ENCODE measurements around the gene ZFP62. TPM values are rescaled to one million over a fixed set of nuclear protein-coding genes. Genes with fewer than 3 reads are reported as not detected.

ZFP62 gene
- total RNA-seq, 4 donors from 2014 or later: 8.5 to 43.6 (median 34.6) TPM

DNA sequence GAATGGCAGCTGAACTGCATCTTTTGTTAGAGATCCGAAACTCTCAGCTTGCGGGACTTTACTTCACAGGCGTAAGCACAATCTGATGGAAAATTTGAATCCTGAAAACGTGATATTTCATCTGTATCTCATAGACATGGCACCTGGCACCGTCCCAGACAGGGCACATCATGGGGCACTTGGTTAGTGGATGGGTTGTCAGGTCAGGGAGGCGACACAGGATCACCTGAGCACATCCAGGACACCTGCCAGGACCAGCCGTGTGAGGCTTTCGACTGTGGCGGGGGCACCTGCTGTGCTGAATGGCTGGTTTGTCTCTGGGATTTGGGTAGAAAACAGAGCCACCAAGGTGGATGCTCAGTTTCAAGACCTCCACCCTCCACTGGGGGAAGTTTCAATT lies 11.3 kb upstream of the ZFP62 start:
- H3K27ac ChIP-seq: no peak overlapping the region
- no peaks in the 10 kb centered on the region for H3K36me3 ChIP-seq
- H3K4me1 ChIP-seq: no peaks in the 10 kb centered on the region
- no peak overlapping the region for H3K4me3 ChIP-seq
- no peak for DNase-seq
- intact Hi-C loops (cut with DNase I; ENCODE audit: low total_unique reads): no loop called here
- H3K9me3 ChIP-seq: no peaks in the 10 kb centered on the region
- TF ChIP-seq, protein P1, sequence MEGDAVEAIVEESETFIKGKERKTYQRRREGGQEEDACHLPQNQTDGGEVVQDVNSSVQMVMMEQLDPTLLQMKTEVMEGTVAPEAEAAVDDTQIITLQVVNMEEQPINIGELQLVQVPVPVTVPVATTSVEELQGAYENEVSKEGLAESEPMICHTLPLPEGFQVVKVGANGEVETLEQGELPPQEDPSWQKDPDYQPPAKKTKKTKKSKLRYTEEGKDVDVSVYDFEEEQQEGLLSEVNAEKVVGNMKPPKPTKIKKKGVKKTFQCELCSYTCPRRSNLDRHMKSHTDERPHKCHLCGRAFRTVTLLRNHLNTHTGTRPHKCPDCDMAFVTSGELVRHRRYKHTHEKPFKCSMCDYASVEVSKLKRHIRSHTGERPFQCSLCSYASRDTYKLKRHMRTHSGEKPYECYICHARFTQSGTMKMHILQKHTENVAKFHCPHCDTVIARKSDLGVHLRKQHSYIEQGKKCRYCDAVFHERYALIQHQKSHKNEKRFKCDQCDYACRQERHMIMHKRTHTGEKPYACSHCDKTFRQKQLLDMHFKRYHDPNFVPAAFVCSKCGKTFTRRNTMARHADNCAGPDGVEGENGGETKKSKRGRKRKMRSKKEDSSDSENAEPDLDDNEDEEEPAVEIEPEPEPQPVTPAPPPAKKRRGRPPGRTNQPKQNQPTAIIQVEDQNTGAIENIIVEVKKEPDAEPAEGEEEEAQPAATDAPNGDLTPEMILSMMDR (IDR thresholded peaks at IDR 0.05): no peak
- no peak for TF ChIP-seq POLR2A (IDR thresholded peaks at IDR 0.05)
- H3K27me3 ChIP-seq: no peaks in the 10 kb centered on the region

DNA sequence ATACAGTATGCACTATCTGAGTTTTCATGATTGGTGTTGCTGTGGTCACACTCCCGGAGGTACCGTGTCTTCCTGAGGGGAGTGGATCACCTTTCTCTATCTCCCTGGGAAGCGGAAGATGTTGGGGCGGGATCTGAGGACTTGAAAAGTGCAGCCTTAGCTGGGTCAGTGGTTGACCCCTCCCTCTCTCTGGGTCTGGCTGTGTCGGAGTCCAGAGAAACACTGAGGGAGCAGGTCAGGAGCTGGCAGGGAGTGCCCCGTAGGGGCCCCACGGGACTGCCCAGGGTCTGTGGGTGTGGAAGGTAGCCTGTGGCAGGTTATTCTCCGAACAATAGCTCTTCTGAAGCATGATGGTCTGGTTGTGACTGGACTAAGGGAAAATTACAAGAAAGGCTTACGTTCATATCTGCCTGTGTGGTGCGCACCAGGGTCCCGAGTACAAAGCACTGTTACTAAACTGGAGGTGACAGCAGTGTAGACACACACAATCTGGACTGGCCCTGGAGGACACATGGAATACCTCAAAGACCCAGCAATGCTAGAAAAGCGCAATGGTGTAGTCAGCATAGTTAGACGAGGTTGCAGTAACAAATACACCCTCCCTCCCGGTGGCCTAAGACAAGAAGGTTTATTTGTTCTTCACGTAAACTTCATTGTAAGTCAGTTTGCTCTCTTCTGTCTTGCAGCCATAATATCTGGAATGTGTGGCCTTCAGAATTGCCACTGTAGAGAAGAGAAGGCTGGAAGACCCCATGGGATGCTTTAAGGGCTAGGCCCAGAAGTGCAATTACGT lies 9.4 kb upstream of the ZFP62 start:
- H3K9me3 ChIP-seq: no peaks in the 10 kb centered on the region
- intact Hi-C loops (cut with DNase I; ENCODE audit: low total_unique reads): no loop called here
- no peak for DNase-seq
- no peaks in the 10 kb centered on the region for H3K36me3 ChIP-seq
- no peak overlapping the region for H3K27ac ChIP-seq
- no peak overlapping the region for H3K4me3 ChIP-seq
- TF ChIP-seq POLR2A (IDR thresholded peaks at IDR 0.05): no peak
- TF ChIP-seq, protein P1 (IDR thresholded peaks at IDR 0.05): no peak
- H3K4me1 ChIP-seq: no peaks in the 10 kb centered on the region
- no peaks in the 10 kb centered on the region for H3K27me3 ChIP-seq

DNA sequence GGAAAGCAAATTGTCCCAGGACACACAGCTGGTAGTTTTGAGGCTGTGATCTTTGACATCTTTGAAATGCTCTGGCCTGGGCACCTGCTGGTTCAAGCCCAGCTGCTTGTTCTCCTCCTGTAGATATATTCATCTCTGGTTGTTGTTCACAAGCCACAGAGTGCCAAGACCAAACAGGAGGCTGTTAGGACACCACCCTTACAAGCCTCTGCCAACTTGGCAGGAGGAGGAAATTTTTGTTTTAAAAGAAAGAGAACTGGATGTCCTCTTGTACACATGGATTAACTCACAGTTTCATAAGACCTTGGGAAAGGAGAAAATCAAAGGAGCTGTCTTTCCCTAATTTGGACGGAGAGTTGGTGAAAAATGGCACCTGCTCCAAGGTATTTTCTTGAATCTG lies 8.5 kb upstream of the ZFP62 start:
- Histone ChIP-seq H3K27me3 (no peaks in the 10 kb centered on the region), H3K27ac (no peak overlapping the region), H3K4me3 (no peak overlapping the region), H3K4me1 (no peaks in the 10 kb centered on the region), H3K9me3 (no peaks in the 10 kb centered on the region), H3K36me3 (no peaks in the 10 kb centered on the region)
- intact Hi-C loops (cut with DNase I; ENCODE audit: low total_unique reads): loop anchor here (10.0 kb wide), 1 partner anchor 85 kb away; no protein-coding TSS in a partner anchor
- DNase-seq: no peak
- TF ChIP-seq POLR2A (IDR thresholded peaks at IDR 0.05): no peak
- TF ChIP-seq, protein P1 (IDR thresholded peaks at IDR 0.05): no peak

DNA sequence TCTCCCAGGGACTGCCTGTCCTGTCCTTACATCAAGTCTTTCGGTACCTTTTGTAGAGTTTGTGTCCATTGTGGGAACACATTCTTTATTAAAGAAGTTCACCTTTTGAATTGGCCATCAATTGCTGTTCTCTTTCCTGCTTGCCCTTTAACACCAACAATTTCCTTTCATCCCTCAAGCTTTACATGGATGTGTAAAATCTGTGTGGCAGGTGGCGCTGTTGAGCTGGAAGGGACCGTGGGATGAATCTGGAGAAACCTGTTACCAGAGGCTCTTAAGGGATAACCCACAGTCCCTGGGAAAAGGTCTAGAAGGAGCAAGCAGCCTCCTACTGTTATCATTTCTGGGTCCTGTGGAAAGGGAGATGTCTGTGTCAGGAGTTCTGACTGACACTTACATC lies 7.9 kb upstream of the ZFP62 start:
- H3K4me1 ChIP-seq: no peaks in the 10 kb centered on the region
- intact Hi-C loops (cut with DNase I; ENCODE audit: low total_unique reads): loop anchor here (10.0 kb wide), 1 partner anchor 84 kb away; no protein-coding TSS in a partner anchor
- DNase-seq: peak; percentile 72 to 76
- H3K36me3 ChIP-seq: no peaks in the 10 kb centered on the region
- H3K27ac ChIP-seq: no peak overlapping the region
- H3K9me3 ChIP-seq: no peaks in the 10 kb centered on the region
- no peak for TF ChIP-seq POLR2A (IDR thresholded peaks at IDR 0.05)
- TF ChIP-seq, protein P1 (IDR thresholded peaks at IDR 0.05): peak; percentile 60 to 71 (median 66)
- no peak overlapping the region for H3K4me3 ChIP-seq
- H3K27me3 ChIP-seq: no peaks in the 10 kb centered on the region

DNA sequence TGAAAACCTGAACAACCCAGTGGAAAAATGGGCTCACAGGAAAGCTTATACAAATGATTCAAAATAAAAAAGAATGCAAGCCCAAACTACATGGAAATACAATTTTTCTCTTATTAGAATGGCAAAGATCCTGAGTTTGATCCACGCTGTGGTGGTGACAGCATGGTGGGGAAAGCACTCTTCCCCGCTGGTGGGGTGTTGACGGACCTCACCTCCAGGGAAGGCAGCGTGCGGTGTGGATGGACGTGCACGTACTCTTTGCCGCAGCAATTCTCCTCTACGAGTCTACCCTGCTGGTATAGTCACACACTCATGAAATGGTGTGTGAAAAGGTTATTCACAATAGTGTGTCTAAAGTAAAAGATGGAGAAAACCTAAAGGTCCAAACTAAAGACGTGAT lies 5.9 kb upstream of the ZFP62 start:
- DNase-seq: no peak
- TF ChIP-seq POLR2A (IDR thresholded peaks at IDR 0.05): no peak
- TF ChIP-seq, protein P1 (IDR thresholded peaks at IDR 0.05): no peak
- no peak overlapping the region for H3K27ac ChIP-seq
- H3K27me3 ChIP-seq: no peaks in the 10 kb centered on the region
- intact Hi-C loops (cut with DNase I; ENCODE audit: low total_unique reads): loop anchor here (10.0 kb wide), 1 partner anchor 82 kb away; no protein-coding TSS in a partner anchor
- no peaks in the 10 kb centered on the region for H3K9me3 ChIP-seq
- H3K4me3 ChIP-seq: no peak overlapping the region
- no peaks in the 10 kb centered on the region for H3K36me3 ChIP-seq
- no peaks in the 10 kb centered on the region for H3K4me1 ChIP-seq

All from uterus (tissue), 4 donors.